IPS-11a (cell line): ENCODE results near the gene NHERF1.

Experiments used
- H3K4me3 ChIP-seq: one replicate; pipeline ENCODE4 v1.5.1; 2013; ENCODE audit warnings: low read depth, low read length, control low read depth

Gene NHERF1

DNA sequence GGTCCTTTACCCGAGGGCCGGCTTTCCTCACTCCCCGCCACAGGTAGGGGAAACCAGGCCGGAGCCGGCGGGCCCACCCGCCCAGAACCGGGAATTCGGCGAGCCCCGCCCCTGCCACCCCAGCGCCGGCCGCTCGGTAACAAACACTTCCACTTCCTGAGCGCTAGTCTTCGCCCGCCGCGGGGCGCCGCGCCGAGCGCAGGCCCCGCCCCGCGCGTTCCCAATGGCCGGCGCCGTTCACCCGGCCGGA, 224 bp upstream of the NHERF1 start:
- peak overlapping the region; percentile 88 for H3K4me3 ChIP-seq

DNA sequence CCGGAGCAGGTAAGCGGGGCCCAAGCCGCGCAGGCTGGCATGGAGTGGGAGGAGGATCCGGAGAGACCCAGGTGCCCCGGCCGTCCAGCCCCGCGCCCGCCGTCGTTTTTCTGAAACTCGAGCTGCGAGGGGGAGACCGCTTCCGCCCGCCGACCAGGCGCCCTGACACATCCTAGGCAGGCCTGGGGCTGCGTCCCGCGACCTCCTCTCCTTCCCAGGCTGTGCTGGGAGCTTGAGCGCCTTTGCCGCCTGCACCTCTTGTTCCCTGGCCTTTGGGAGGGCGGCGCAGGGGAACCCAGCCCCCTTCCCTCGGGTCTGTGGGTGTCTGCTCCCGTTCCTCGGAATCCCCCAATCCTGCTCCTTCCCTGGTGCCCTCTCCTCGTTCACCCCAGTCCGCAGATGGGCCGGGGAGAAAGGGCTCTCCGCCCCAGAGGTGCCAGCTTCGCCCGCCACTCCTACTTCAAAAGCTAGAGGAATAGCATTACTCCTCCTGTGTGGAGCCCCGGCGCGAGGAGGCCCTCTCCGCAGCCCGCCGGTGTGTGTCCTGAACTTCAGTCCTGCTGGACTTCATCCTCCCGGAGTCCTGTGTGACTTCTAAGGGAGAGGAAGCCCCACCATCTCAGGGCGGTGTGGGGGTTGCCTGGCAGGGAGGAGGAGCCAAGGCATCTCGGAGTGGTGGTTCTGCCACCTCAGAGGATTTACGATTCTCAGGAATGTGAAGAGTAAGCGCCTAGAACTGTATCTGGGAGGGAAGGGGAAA, 1.0 kb downstream of the NHERF1 start:
- peak overlapping the region; percentile 88 for H3K4me3 ChIP-seq

DNA sequence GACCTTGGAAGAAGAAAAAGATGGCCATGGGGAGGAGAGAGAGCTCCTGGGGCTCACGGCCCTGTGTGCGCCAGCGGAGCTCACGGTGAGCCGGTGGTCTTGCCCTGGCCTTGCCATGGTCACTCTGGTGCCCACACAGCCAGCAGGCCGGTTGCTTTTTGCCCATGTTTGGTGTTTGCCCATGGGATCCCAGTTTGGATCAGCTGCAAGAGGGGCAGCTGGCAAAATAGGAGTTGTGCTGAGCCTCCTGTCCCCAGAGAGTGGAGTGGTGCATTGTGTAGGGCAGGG, 1.6 kb downstream of the NHERF1 start:
- peak overlapping the region; percentile 88 for H3K4me3 ChIP-seq

GRCh38 chr17:74750327-74751069, 2.1 kb downstream of the NHERF1 start:
- H3K4me3 ChIP-seq, result peak overlapping the region; percentile 88

- H3K4me3 ChIP-seq, result no peak overlapping the region
Observed at GRCh38 chr17:74752415-74752814, 4.0 kb downstream of the NHERF1 start.

DNA sequence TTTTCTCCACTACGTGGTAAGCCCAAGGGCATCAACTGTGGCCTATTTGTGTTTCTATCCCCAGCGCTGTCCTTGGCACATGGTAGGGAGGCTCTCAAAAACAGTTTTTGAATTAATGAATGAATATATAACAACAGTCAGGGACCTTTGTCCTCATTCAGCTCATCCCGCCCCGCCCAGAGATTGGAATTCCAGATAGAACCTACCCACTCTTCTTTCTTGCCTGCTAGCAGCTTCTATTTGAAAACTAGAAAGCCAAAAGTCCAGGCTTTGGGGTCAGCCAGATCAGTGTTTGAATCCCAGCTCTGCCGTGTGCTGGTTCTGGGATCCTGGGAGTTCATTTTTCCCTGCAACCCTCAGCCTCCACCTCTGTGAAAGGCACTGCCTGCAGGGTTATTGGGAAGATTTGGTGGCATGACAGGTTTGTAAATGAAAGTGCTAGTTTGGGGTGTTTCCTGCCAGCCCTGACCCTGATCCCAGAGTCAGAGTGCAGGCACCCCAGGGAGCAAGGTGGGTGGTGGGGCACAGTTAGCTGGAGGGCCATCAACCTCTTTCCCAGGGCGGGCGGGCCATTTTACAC, 4.5 kb downstream of the NHERF1 start:
- no peak overlapping the region for H3K4me3 ChIP-seq

DNA sequence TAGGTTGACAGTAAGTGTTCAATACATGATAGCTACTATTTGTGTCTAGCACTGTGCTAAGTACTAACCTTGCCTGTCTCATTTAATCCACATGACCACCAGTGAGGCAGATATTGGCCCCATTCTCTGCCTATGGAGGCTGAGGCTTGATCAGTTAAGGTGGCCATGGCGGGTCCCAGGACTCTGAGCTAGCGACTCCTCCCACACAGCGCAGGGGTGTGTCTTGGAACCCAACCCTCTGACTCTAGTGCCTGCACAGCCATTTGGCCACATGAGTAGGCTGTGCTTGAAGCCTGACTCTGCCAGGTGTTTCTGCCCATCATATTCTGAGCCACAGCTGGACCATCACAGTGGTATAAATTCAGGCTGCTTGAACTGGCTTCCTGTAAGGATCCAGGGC, 6.4 kb downstream of the NHERF1 start:
- H3K4me3 ChIP-seq, result no peak overlapping the region

- H3K4me3 ChIP-seq, result no peak overlapping the region
Observed at GRCh38 chr17:74755533-74755932, 7.1 kb downstream of the NHERF1 start.

DNA sequence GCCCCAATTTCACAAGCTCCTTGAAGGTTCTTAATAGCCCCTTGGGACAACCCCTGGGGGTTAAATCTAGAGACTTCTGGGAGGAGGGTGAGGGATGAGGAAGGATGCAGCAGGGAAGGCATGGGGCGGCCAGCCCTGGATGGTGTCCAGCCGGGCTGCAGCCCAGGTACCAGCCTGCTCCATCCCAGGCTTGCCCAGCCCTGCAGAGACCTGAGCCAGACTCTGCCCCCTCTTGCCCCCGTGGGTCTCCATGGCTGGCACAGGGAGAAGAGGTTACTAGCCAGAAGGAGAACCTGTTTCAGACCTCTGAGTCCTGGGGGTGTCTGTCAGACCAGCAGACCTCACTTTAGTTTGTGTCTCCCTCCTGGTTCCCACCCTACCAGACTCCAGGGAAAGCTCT, 8.5 kb downstream of the NHERF1 start:
- H3K4me3 ChIP-seq, result no peak overlapping the region

DNA sequence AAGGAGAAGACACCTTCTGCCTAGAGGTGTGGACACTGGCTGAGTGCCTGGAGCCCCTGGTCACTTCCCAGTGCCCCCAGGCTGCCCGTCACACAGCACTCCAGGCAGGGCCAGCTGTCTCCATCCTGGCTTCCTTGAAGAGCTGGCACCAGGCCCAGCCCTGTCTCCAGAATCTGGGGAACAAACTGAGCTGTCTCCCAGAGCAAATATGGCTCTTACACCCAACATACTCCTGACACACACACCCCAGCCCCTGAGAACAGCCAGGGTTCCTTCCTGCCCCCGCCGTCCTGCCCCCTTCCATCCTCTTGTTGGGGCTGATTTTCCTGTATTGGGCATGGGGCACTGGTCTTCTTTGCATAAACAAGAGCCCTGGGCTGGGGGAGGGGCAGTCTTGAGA, 9.1 kb downstream of the NHERF1 start:
- H3K4me3 ChIP-seq, result no peak overlapping the region

- H3K4me3 ChIP-seq, result no peak overlapping the region
Observed at GRCh38 chr17:74757931-74758847, 9.8 kb downstream of the NHERF1 start.

DNA sequence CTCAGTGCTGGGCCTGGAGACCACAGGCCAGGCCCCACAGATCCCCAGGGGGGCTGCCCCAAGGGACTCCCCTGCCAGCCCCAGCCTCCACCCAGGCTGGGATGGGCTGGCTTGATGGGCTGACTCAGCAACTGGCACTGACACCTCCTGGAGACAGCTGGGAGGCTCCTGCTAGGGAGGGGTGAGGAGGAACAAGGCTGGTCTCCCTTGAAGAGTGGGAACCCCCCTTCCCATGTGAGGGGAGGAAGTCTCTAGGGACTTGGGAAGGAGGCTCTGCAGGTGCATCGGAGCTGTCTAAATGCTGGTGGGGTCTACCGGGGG, 10.4 kb downstream of the NHERF1 start:
- H3K4me3 ChIP-seq, result no peak overlapping the region

- no peak overlapping the region for H3K4me3 ChIP-seq
Observed at GRCh38 chr17:74759243-74759801, 10.9 kb downstream of the NHERF1 start.

DNA sequence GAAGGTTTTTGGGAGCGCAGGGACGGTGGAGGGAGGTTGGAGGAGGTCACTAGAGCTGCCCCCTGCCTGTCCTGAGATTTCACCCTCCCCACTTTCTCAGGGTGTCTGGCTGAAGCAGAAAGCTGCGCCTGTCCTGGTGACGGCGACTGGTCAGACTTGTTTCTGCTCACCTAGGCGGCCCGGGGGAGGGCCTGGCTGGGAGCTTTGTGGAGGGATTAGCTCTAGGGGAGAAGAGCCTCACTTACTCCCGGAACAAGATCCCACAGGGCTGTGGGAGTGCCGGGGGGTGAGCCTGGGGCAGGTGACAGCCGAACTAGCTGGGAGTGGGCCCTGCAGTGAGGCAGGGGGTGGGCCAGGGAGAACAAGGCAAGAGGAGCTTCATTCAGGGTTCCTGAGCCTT, 11.5 kb downstream of the NHERF1 start:
- no peak overlapping the region for H3K4me3 ChIP-seq

- H3K4me3 ChIP-seq, result no peak overlapping the region
Observed at GRCh38 chr17:74760404-74761105, 12.1 kb downstream of the NHERF1 start.

- H3K4me3 ChIP-seq, result no peak overlapping the region
Observed at GRCh38 chr17:74761419-74761818, 13.0 kb downstream of the NHERF1 start.

- H3K4me3 ChIP-seq, result no peak overlapping the region
Observed at GRCh38 chr17:74761931-74762330, 13.5 kb downstream of the NHERF1 start.

DNA sequence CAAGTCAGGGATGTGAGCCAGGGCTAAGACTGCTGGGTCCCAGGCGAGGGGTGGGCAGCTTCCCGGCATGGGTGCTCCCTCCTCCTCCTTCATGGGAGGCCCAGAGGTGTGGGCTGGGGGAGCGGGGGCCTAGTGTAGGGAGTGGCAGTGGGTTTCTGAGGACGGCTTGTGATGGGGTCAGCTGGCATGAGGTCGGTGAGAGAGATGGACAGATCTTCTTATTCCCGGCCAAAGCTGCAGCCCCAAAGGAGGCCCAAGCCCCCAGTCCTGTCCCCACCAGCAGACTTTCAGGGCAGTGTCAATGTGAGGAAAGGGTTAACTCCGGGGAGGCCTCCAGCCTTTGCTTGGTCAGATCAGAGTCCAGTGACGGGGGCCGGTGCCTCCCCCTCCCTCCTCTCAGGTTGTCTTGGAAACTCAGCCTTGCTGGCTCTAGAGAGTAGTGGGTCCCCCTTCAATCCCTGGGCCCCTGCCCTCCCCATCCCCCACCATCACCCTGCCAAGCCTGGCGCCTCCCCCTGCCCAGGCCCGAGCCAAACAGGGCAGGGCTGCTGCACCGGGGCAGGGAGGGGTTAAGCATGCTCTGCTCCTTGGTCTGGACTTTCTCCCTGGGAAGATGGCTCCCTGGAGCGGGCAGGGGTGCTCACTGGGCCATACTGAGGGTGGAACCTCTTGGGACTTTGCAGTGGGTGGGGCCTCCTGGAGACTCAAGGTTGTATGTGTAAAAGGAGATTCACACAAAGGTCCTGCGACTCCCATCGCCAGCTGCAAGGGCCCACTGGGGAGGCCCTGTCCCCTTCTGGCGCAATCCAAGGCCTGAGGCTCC, 15.3 kb downstream of the NHERF1 start:
- H3K4me3 ChIP-seq, result no peak overlapping the region

- H3K4me3 ChIP-seq, result no peak overlapping the region
Observed at GRCh38 chr17:74764751-74765286, 16.4 kb downstream of the NHERF1 start.

- H3K4me3 ChIP-seq, result no peak overlapping the region
Observed at GRCh38 chr17:74766413-74766812, 18.0 kb downstream of the NHERF1 start.
